K562 (cell line): Measurements from ENCODE around the gene FTO. TPM values are rescaled to one million over a fixed set of nuclear protein-coding genes. Genes with fewer than 3 reads are reported as not detected.

ENCODE experiments used
- ATAC-seq: fragments of 200-7000 bp; cut with Tn5 transposase; 3 replicates; pipeline ENCODE4 v1.9.1; 2020; ENCODE audit warnings: moderate library complexity
- BruUV-seq: library from RNA; stranded (reverse); fragments of 400-500 nt; replicated peaks from 2 replicates; lab custom pipeline; 2021; lab: Mats Ljungman, UMichigan
- CTCF ChIA-PET: fragments of 300-600 bp; formaldehyde crosslinking; extraction: SDS; loops from one replicate; lab custom pipeline; 2021; ENCODE audit warnings: low intra/inter-chr PET ratio; lab: Yijun Ruan, JAX
- POLR2A ChIA-PET: fragments of 300-600, 350-650 bp; sonication (Branson Sonifier 250); formaldehyde crosslinking; extraction: SDS; loops from one replicate; lab custom pipeline; 2021; ENCODE audit warnings: antibody characterized with exemption, inconsistent platforms; lab: Yijun Ruan, JAX
- DNase-seq, 4 experiments: peaks; one replicate each; pipeline versions ENCODE4 v3.0.0 to v3.0.0-alpha.2; 2011 to 2018; ENCODE audit warnings: low spot score in 3 of 4, mixed read lengths in 3 of 4; ENCODE audit errors: extremely low read depth in 1 of 4
- FAIRE-seq: peaks from 2 replicates; lab custom pipeline; 2011; peaks lifted over from hg19 to GRCh38; lab: Jason Lieb, UNC
- H2AFZ ChIP-seq: 2 replicates; pipeline ENCODE4 v1.6.0; 2011; ENCODE audit warnings: low read depth, low read length, control low read depth, inconsistent platforms
- H3K27ac ChIP-seq: fragments of 200-600 bp; 3 replicates; pipeline ENCODE4 v1.8.0; 2011; ENCODE audit warnings: low read depth, mild to moderate bottlenecking, control low read depth, inconsistent platforms, low read length, moderate library complexity, mixed read lengths; ENCODE audit errors: extremely low read depth
- H3K27me3 ChIP-seq, 2 experiments: fragments of 300-600 bp in 1 of 2; 2 replicates in 1 of 2; 3 replicates in 1 of 2; pipeline versions ENCODE4 v1.6.0 to v1.8.0; 2011; ENCODE audit warnings: inconsistent platforms in 2 of 2, low read length in 2 of 2, mild to moderate bottlenecking in 1 of 2, mixed read lengths in 1 of 2, moderate library complexity in 1 of 2; ENCODE audit not compliant: control insufficient read depth in 2 of 2, insufficient read depth in 2 of 2
- H3K36me3 ChIP-seq: fragments of 300-600 bp; 3 replicates; pipeline ENCODE4 v1.8.0; 2011; ENCODE audit warnings: mild to moderate bottlenecking, low read length, inconsistent platforms; ENCODE audit not compliant: control insufficient read depth, insufficient read depth
- H3K4me1 ChIP-seq, 2 experiments: fragments of 200-600 bp in 1 of 2; replicated peaks in 1 of 2; 2 replicates in 1 of 2; 3 replicates in 1 of 2; pipeline versions ENCODE4 v1.5.1 to v1.8.0; 2011; ENCODE audit warnings: inconsistent platforms in 2 of 2, low read length in 2 of 2, mild to moderate bottlenecking in 1 of 2, mixed read lengths in 1 of 2, moderate library complexity in 1 of 2; ENCODE audit not compliant: control insufficient read depth in 2 of 2, insufficient read depth in 2 of 2
- H3K4me2 ChIP-seq: 2 replicates; pipeline ENCODE4 v1.6.1; 2011; ENCODE audit warnings: low read length, control low read depth, inconsistent platforms, mixed read lengths; ENCODE audit not compliant: insufficient read depth
- H3K4me3 ChIP-seq: fragments of 200-600 bp; sonication (generic), shearing (Covaris generic); 2 replicates; pipeline ENCODE4 v1.5.1; 2016; ENCODE audit warnings: control low read depth, inconsistent platforms
- H3K79me2 ChIP-seq: fragments of 200-600 bp; 3 replicates; pipeline ENCODE4 v1.8.0; 2011; ENCODE audit warnings: low read length, inconsistent platforms; ENCODE audit not compliant: control insufficient read depth, insufficient read depth
- H3K9ac ChIP-seq, 2 experiments: 2 replicates each; pipeline versions ENCODE4 v1.6.0 to v1.6.1; 2011; ENCODE audit warnings: low read depth in 2 of 2, low read length in 2 of 2, control low read depth in 1 of 2, inconsistent platforms in 1 of 2, mild to moderate bottlenecking in 1 of 2, mixed read lengths in 1 of 2; ENCODE audit not compliant: insufficient read depth in 1 of 2
- H3K9me1 ChIP-seq: one replicate; pipeline ENCODE4 v1.6.0; 2011; ENCODE audit warnings: inconsistent platforms, mild to moderate bottlenecking, low read length, moderate library complexity; ENCODE audit not compliant: control insufficient read depth, insufficient read depth
- H3K9me3 ChIP-seq: replicated peaks from 2 replicates; pipeline ENCODE4 v1.5.1; 2011; ENCODE audit warnings: low read depth, low read length, inconsistent platforms; ENCODE audit not compliant: control insufficient read depth, insufficient read depth
- H4K20me1 ChIP-seq: replicated peaks from 2 replicates; pipeline ENCODE4 v1.6.1; 2011; ENCODE audit warnings: low read length, inconsistent platforms, mixed read lengths; ENCODE audit not compliant: control insufficient read depth, insufficient read depth
- GTF2E2 ChIP-seq: fragments of 200-800 bp; sonication (Bioruptor generic); IDR thresholded peaks from 2 replicates; pipeline ENCODE4 v1.6.1; 2016; ENCODE audit warnings: missing genetic modification characterization, missing compliant biosample characterization
- MAFF ChIP-seq: IDR thresholded peaks from 2 replicates; pipeline ENCODE4 v1.6.1; 2012; ENCODE audit warnings: low read length, improper control_type of control experiment
- MCM2 ChIP-seq: fragments of 450-650 bp; IDR thresholded peaks from 2 replicates; pipeline ENCODE4 v1.6.1; 2017; ENCODE audit warnings: low read depth, mild to moderate bottlenecking
- MECOM ChIP-seq: fragments of 250-450 bp; sonication (Bioruptor Pico); IDR thresholded peaks from 2 replicates; pipeline ENCODE4 v1.8.0; 2022; ENCODE audit warnings: inconsistent platforms
- POLR2AphosphoS5 ChIP-seq: IDR thresholded peaks from 2 replicates; pipeline ENCODE4 v1.6.1; 2011; ENCODE audit warnings: mild to moderate bottlenecking, low read depth, low read length, moderate library complexity; ENCODE audit not compliant: control insufficient read depth, insufficient read depth
- SETDB1 ChIP-seq: IDR thresholded peaks from one replicate; pipeline ENCODE4 v1.6.1; 2012; ENCODE audit warnings: low read length, control low read depth, inconsistent platforms
- XRCC3 ChIP-seq: fragments of 450-650 bp; IDR thresholded peaks from 2 replicates; pipeline ENCODE4 v1.6.1; 2017; ENCODE audit warnings: mild to moderate bottlenecking, moderate library complexity
- ZFP30 ChIP-seq: fragments of 250-450 bp; sonication (Bioruptor Pico); IDR thresholded peaks from 2 replicates; pipeline ENCODE4 v1.8.0; 2022; ENCODE audit warnings: moderate library complexity, mild to moderate bottlenecking, inconsistent platforms, borderline replicate concordance
- WGBS: fragments of 100-300 bp; shearing (Covaris generic); methylation state at CpG from one replicate; pipeline ENCODE4 v1.1.6; 2016; ENCODE audit warnings: low coverage, mixed read lengths; ENCODE audit not compliant: insufficient coverage; ENCODE audit errors: missing lambda C conversion rate; 5-methylcytosine and 5-hydroxymethylcytosine counted together
- in situ Hi-C: fragments of 300-500 bp; cut with MboI; formaldehyde crosslinking; loops from 4 replicates; pipeline ENCODE4 v1.15.0; 2018; ENCODE audit warnings: inconsistent platforms, mixed read lengths
- intact Hi-C: fragments of 100-400 bp; cut with micrococcal nuclease; formaldehyde crosslinking; loops from 2 replicates; pipeline ENCODE4 v1.14.2; 2022
- polyA plus RNA-seq, 8 experiments: library from polyadenylated mRNA; depleted of rRNA in 4 of 8; stranded (reverse) in 5 of 8; unstranded in 3 of 8; fragments of >200 nt; fragmentation: Nextera tagmentation in 2 of 8; fragmentation: Illumina TruSeq in 1 of 8; extraction: Ambion mirVana in 2 of 8; extraction: Trizol in 1 of 8; gene quantifications; 2 replicates each; pipeline versions ENCODE4 v1.2.1 to v1.2.3, GENCODE V29; 2011 to 2014; ENCODE audit warnings: inconsistent platforms in 1 of 8, missing spikeins in 1 of 8
- total RNA-seq, 7 experiments: library from RNA; depleted of rRNA in 6 of 7; stranded (reverse); fragments of >200 nt in 6 of 7; fragmentation: Illumina TruSeq in 2 of 7; extraction: Trizol in 2 of 7; gene quantifications; 2 replicates each; pipeline versions ENCODE4 v1.2.1 to v1.2.3, GENCODE V29; 2011 to 2021; ENCODE audit warnings: low replicate concordance in 1 of 7
- TF ChIP-seq, protein P1 (sequence below): fragments of 450-650 bp; IDR thresholded peaks from 2 replicates; pipeline ENCODE4 v1.6.1; 2018; ENCODE audit not compliant: partially characterized antibody
- TF ChIP-seq, protein P2 (sequence below): IDR thresholded peaks from 2 replicates; pipeline ENCODE4 v1.6.1; 2011; ENCODE audit not compliant: insufficient read length; ENCODE audit errors: extremely low read depth
- TF ChIP-seq, protein P3 (sequence below): fragments of 250-450 bp; sonication (Bioruptor Pico); IDR thresholded peaks from 2 replicates; pipeline ENCODE4 v1.5.0; 2020; ENCODE audit warnings: mild to moderate bottlenecking
- TF ChIP-seq, protein P4 (sequence below): fragments of 250-450 bp; sonication (Bioruptor Pico); IDR thresholded peaks from 2 replicates; pipeline ENCODE4 v1.8.0; 2021; ENCODE audit warnings: borderline replicate concordance, mild to moderate bottlenecking, moderate library complexity; ENCODE audit not compliant: poor library complexity, severe bottlenecking

FTO gene
- total and polyA plus RNA-seq, 9 of the 15 experiments (the other 6 are each of a cell fraction or from before 2014, with no cell fraction given): 11.3 to 27.7 (median 25.5) TPM

DNA sequence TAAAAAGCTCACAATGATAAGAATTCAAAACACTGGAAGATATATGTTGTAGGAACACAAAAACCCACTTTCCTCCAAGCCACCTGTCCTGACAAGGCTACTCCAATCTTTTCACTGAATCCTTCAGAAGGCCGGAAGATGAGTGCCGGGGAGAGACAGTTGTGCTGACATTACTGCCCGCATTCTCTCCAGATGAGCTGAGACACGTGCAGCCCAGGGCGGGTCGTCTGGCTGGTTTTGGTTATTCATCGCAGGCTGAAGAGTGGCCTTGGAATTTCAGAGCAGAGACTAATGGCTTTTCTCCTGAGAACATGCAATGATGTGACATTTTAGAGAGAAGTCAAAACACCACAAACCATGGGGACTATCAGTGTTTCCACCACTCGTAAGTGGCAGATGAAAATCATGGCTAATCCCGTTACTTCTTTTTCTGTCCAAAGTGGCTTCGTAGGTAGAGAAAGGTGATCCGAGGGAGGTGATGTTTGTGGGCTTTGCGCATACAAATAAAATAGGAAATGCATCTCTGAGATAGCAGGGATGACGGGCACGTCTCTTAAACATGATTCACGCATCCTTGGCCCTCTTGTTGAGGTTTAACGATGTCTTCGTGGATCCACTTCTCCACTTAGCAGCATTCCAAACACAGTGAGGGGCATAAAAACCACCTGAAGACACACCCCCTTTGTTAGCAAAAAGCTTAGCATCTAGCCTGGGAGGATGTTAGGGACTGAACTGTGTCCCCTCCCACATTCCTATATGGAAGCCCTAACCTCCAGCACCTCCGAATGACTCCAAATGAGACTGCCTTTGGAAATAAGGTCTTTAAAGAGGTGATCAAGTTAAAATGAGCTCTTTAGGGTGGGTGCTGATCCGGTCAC lies 448.6 kb downstream of the FTO start:
- ATAC-seq (no peak), FAIRE-seq (no peak), DNase-seq (no peak)
- Histone ChIP-seq H3K4me2 (no peak overlapping the region), H3K27me3 (peaks cover 26 to 38% of the 10 kb centered on the region in 2 experiments), H2AFZ (no peak overlapping the region), H4K20me1 (no peaks in the 10 kb centered on the region; the same call in 1 of the 2 replicates), H3K36me3 (no peaks in the 10 kb centered on the region), H3K79me2 (no peaks in the 10 kb centered on the region), H3K27ac (no peak overlapping the region), H3K4me3 (no peak overlapping the region), H3K4me1 (no peaks in the 10 kb centered on the region), H3K9me1 (no peaks in the 10 kb centered on the region), H3K9me3 (no peaks in the 10 kb centered on the region), H3K9ac (no peak overlapping the region)
- under 1% methylated on average over 19 of the region's 19 CpGs for WGBS
- BruUV-seq: no TSS peak
- in situ Hi-C loops: no loop called here
- intact Hi-C loops: no loop called here
- CTCF ChIA-PET: interaction anchor here (0.6 kb wide), 1 partner anchor 351 kb away, joined by 4 read pairs; no protein-coding TSS in a partner anchor
- POLR2A ChIA-PET: interaction anchor here (0.7 to 1.0 kb wide), 3 partner anchors 10 to 504 kb away, joined by 3 read pairs; no protein-coding TSS in a partner anchor
- no peak for TF ChIP-seq MAFF
- TF ChIP-seq SETDB1: no peak
- TF ChIP-seq XRCC3: no peak
- TF ChIP-seq POLR2AphosphoS5: no peak
- no peak for TF ChIP-seq MECOM (CRISPR knock-in tag)
- TF ChIP-seq, protein P1, sequence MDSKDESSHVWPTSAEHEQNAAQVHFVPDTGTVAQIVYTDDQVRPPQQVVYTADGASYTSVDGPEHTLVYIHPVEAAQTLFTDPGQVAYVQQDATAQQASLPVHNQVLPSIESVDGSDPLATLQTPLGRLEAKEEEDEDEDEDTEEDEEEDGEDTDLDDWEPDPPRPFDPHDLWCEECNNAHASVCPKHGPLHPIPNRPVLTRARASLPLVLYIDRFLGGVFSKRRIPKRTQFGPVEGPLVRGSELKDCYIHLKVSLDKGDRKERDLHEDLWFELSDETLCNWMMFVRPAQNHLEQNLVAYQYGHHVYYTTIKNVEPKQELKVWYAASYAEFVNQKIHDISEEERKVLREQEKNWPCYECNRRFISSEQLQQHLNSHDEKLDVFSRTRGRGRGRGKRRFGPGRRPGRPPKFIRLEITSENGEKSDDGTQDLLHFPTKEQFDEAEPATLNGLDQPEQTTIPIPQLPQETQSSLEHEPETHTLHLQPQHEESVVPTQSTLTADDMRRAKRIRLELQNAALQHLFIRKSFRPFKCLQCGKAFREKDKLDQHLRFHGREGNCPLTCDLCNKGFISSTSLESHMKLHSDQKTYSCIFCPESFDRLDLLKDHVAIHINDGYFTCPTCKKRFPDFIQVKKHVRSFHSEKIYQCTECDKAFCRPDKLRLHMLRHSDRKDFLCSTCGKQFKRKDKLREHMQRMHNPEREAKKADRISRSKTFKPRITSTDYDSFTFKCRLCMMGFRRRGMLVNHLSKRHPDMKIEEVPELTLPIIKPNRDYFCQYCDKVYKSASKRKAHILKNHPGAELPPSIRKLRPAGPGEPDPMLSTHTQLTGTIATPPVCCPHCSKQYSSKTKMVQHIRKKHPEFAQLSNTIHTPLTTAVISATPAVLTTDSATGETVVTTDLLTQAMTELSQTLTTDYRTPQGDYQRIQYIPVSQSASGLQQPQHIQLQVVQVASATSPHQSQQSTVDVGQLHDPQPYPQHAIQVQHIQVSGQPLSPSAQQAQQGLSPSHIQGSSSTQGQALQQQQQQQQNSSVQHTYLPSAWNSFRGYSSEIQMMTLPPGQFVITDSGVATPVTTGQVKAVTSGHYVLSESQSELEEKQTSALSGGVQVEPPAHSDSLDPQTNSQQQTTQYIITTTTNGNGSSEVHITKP: no peak
- TF ChIP-seq MCM2: no peak
- TF ChIP-seq, protein P2, sequence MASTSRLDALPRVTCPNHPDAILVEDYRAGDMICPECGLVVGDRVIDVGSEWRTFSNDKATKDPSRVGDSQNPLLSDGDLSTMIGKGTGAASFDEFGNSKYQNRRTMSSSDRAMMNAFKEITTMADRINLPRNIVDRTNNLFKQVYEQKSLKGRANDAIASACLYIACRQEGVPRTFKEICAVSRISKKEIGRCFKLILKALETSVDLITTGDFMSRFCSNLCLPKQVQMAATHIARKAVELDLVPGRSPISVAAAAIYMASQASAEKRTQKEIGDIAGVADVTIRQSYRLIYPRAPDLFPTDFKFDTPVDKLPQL: no peak
- TF ChIP-seq, protein P3, sequence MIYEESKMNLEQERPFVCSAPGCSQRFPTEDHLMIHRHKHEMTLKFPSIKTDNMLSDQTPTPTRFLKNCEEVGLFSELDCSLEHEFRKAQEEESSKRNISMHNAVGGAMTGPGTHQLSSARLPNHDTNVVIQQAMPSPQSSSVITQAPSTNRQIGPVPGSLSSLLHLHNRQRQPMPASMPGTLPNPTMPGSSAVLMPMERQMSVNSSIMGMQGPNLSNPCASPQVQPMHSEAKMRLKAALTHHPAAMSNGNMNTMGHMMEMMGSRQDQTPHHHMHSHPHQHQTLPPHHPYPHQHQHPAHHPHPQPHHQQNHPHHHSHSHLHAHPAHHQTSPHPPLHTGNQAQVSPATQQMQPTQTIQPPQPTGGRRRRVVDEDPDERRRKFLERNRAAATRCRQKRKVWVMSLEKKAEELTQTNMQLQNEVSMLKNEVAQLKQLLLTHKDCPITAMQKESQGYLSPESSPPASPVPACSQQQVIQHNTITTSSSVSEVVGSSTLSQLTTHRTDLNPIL (CRISPR knock-in tag): no peak
- TF ChIP-seq, protein P4, sequence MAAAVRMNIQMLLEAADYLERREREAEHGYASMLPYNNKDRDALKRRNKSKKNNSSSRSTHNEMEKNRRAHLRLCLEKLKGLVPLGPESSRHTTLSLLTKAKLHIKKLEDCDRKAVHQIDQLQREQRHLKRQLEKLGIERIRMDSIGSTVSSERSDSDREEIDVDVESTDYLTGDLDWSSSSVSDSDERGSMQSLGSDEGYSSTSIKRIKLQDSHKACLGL (CRISPR knock-in tag): no peak
- TF ChIP-seq ZFP30: no peak
- no peak for TF ChIP-seq GTF2E2 (tag)
